DOHH2 (cell line): ENCODE results near the gene CLCA1.

Experiments used
- EZH2phosphoT487 ChIP-seq: fragments of 200-600 bp; sonication (generic); IDR thresholded peaks from 2 replicates; pipeline ENCODE4 v1.6.1; 2017; ENCODE audit warnings: borderline replicate concordance, mild to moderate bottlenecking, antibody characterized with exemption, low read length, moderate library complexity, mixed read lengths
- TF ChIP-seq, protein P1 (sequence below): fragments of 200-600 bp; sonication (generic); IDR thresholded peaks from one replicate; pipeline ENCODE4 v1.5.1; 2014; ENCODE audit warnings: antibody characterized with exemption, mild to moderate bottlenecking, low read depth, low read length; ENCODE audit not compliant: poor library complexity, severe bottlenecking

DNA sequence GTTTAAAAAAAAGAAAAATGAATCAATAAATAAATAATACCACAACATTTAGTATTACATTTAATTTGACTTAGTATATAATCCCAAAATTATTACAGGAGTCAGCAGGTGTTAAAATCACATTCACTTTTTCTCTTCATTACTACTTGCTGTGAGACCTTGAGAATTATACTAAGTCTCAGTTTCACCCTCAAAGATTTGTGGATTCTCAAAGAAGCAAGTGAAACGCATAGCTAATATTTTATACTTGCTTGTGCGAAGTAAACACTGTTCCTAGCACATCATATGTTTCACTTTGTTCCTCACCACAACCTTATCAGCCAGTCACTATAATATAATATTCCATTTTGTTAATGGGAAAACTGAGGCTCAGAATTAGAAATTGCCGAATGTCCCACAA, 4.0 kb downstream of the CLCA1 start:
- TF ChIP-seq, protein P1, sequence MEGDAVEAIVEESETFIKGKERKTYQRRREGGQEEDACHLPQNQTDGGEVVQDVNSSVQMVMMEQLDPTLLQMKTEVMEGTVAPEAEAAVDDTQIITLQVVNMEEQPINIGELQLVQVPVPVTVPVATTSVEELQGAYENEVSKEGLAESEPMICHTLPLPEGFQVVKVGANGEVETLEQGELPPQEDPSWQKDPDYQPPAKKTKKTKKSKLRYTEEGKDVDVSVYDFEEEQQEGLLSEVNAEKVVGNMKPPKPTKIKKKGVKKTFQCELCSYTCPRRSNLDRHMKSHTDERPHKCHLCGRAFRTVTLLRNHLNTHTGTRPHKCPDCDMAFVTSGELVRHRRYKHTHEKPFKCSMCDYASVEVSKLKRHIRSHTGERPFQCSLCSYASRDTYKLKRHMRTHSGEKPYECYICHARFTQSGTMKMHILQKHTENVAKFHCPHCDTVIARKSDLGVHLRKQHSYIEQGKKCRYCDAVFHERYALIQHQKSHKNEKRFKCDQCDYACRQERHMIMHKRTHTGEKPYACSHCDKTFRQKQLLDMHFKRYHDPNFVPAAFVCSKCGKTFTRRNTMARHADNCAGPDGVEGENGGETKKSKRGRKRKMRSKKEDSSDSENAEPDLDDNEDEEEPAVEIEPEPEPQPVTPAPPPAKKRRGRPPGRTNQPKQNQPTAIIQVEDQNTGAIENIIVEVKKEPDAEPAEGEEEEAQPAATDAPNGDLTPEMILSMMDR, result no peak
- no peak for TF ChIP-seq EZH2phosphoT487
